22Rv1 (cell line): ENCODE results near the gene SPAG6.

Experiments
- H3K27ac ChIP-seq: fragments of 450-650 bp; 2 replicates; pipeline ENCODE4 v1.5.1; 2017
- ZFX ChIP-seq: fragments of 450-650 bp; IDR thresholded peaks from 2 replicates; pipeline ENCODE4 v1.6.1; 2017; ENCODE audit warnings: antibody characterized with exemption, borderline replicate concordance
- TF ChIP-seq, protein P1 (sequence below): fragments of 450-650 bp; IDR thresholded peaks from 2 replicates; pipeline ENCODE4 v1.5.1; 2017; ENCODE audit warnings: mild to moderate bottlenecking

Gene SPAG6

DNA sequence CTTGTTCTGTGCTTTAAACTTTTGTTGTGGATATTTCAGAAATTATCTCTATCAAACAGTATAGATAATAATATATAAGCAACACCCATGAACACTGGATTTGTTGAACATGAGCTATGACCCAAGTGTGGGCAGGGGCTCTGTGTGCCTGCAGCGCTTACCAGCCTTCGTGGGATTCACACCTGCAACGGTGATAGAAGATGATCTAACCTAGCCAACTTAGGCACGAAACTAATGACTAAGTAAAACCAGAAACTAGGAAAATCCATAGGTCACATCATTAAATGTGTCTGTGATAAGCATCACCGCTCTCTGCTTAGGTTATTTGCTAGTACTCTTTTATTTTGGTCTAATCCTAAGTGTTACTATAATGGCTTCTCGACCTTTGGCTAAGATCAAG is 18.0 kb downstream of the SPAG6 start:
- H3K27ac ChIP-seq = no peak overlapping the region
- TF ChIP-seq ZFX = no peak
- TF ChIP-seq, protein P1, sequence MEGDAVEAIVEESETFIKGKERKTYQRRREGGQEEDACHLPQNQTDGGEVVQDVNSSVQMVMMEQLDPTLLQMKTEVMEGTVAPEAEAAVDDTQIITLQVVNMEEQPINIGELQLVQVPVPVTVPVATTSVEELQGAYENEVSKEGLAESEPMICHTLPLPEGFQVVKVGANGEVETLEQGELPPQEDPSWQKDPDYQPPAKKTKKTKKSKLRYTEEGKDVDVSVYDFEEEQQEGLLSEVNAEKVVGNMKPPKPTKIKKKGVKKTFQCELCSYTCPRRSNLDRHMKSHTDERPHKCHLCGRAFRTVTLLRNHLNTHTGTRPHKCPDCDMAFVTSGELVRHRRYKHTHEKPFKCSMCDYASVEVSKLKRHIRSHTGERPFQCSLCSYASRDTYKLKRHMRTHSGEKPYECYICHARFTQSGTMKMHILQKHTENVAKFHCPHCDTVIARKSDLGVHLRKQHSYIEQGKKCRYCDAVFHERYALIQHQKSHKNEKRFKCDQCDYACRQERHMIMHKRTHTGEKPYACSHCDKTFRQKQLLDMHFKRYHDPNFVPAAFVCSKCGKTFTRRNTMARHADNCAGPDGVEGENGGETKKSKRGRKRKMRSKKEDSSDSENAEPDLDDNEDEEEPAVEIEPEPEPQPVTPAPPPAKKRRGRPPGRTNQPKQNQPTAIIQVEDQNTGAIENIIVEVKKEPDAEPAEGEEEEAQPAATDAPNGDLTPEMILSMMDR = no peak

DNA sequence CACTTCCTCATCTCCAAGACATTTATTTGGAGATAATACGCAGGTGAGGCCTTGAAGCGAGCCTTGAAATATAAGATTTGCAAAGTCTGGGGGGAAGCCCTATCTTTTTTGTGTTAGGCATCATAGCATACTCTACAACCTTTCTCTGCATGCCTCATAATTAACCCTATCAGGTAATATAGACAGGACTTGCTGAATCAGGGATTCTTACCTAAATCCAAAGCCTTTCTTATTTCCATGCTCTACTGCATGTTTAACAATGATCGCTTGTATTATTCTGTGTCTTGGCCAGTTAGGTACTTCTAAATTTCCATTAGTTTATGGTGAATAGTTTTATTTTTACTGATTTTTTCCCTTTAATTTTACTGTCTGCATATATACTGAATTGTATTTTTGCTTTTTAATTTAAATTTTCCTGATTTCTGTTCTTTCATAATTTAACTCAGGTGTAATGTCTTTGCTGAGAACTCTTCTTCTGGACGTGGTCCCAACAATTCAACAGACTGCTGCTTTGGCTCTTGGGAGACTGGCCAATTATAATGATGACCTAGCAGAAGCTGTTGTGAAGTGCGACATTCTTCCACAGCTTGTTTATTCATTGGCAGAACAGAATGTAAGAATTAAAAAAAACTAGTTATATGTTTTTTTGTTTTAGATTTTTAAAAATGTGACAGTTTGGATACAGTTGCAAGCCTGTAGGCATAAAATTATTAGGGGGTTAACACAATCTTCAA is 19.3 kb downstream of the SPAG6 start:
- no peak for TF ChIP-seq ZFX
- TF ChIP-seq, protein P1 = no peak
- H3K27ac ChIP-seq = no peak overlapping the region

DNA sequence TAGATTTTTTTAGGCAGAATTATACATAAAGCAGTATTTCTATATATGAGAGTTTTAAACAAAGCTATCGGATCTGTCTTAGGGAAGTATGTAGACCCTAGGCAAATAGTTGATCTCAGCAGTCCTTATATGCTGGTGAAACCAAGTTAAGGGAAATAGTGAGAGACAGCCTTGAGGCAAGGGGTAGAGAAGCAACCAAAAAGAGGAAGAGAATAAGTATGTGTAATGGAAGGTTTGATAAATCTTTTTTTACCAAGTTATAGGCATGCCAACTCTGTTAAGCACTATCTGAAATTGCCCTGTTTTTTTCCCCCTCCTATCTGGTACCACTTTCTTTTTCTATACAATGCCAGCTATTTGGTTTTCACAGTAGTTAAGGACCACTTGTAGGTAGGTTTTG is 19.9 kb downstream of the SPAG6 start:
- no peak overlapping the region for H3K27ac ChIP-seq
- no peak for TF ChIP-seq ZFX
- TF ChIP-seq, protein P1 = no peak

DNA sequence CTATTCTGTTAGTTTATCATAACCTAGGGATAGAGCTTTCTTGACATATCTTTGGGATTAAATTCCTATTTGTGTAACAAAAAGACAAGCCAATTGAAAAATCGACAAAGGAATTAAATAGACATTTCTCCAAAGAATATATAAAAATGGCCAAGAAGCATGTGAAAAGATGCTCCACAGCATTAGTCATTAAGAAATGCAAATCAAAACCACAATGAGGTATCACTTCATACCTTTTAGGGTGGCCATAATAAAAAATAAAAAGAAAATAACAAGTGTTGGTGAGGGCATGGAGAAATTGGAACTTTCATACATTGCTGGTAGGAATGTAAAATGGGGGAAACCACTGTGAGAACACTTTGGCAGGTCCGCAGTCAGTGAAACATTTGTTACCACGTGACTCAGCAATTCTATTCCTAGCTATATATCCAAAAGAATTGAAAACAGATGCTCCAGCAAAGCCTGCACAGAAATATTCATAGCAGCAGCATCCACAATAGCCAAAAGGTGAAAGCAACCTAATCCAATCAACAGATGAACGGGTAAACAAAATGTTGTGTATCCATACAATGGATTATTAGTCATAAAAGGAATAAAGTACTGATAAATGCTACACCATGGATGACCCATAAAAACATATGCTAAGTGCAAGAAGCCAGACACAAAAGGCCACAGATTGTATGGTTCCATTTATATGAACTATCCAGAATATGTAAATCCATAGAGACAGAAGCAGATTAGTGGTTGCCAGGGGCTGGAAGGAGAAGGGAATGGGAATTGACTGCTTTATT is 20.5 kb downstream of the SPAG6 start:
- H3K27ac ChIP-seq = no peak overlapping the region
- TF ChIP-seq ZFX = no peak
- TF ChIP-seq, protein P1 = no peak

DNA sequence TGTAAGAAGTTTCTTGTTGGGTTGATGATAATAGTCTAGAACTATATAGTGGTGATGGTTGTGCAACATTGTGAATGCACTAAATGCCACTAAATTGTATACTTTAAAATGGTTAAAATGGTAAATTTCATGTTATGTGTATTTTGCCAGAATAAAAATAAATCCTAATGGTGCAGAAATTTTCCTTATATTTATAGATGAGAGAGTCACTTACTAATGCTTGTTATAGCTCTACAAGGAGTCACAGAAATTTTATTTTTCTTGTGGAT is 21.1 kb downstream of the SPAG6 start:
- no peak for TF ChIP-seq ZFX
- TF ChIP-seq, protein P1 = no peak
- H3K27ac ChIP-seq = no peak overlapping the region

DNA sequence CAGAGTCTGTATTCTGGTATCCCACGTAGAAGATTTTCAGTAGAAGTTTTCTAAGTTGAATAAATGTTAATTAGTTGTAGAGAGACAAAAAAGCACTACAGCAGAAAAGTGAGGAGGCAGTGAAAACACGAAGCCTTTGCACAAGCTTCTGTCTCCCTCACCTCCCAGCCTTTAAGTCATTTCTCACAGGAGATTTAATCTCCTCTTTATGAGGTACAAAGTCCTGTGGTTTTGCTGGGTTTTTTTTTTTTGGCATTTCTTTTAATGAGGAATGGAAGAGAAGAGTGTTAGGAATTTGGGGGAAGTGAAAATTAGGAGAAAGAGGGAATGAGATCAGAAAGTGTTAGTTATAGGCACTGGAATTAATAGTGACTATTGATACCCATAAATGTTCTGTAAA is 21.5 kb downstream of the SPAG6 start:
- no peak overlapping the region for H3K27ac ChIP-seq
- no peak for TF ChIP-seq ZFX
- TF ChIP-seq, protein P1 = no peak

DNA sequence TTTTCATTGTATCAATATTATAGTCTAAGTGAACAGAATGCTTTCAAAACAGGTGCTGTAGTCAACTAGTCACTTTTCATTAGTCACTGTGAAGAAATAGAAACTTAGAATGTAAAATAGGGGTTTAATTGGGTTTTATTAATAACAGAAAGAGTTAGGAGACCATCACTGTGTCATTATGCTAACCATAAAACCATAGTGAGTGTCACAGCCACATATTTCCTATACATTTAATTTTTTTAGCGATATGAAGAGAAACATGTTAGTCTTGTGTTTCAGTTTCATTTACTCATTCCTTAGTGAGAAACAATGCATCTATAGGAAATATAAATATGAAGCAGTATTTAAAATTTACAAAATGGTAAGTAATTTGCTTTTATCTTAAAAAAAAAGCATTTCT is 22.2 kb downstream of the SPAG6 start:
- TF ChIP-seq, protein P1 = no peak
- no peak for TF ChIP-seq ZFX
- no peak overlapping the region for H3K27ac ChIP-seq
